SK-N-SH (cell line): ENCODE measurements around the gene RASGEF1C. TPM values are rescaled to one million over a fixed set of nuclear protein-coding genes. Genes with fewer than 3 reads are reported as not detected.

Experiments used
- CTCF ChIA-PET: fragments of 300-600, 350-600 bp; formaldehyde crosslinking; extraction: SDS; loops from one replicate; lab custom pipeline; 2021; lab: Yijun Ruan, JAX
- POLR2A ChIA-PET: fragments of 350-600 bp; sonication (Branson Sonifier 250); formaldehyde crosslinking; extraction: SDS; loops from one replicate; lab custom pipeline; 2020; ENCODE audit warnings: antibody characterized with exemption, inconsistent platforms; lab: Yijun Ruan, JAX
- DNase-seq: peaks from one replicate; pipeline ENCODE4 v3.0.0; 2012
- H2AFZ ChIP-seq: fragments of 200-600 bp; sonication (generic); 2 replicates; pipeline ENCODE4 v1.8.1; 2016; ENCODE audit warnings: antibody characterized with exemption, mild to moderate bottlenecking, low read depth
- H3F3A ChIP-seq: fragments of 200-600 bp; sonication (generic); replicated peaks from 2 replicates; pipeline ENCODE3; 2016; ENCODE audit warnings: antibody characterized with exemption, mild to moderate bottlenecking; ENCODE audit not compliant: insufficient read depth
- H3K27ac ChIP-seq, 2 experiments: fragments of 200-500 bp in 1 of 2; fragments of 200-600 bp in 1 of 2; sonication (Bioruptor generic) in 1 of 2; sonication (generic), shearing (Covaris generic) in 1 of 2; 2 replicates each; pipeline versions ENCODE4 v1.5.1 to v1.6.1; 2014 to 2016; ENCODE audit warnings: low read depth in 2 of 2, inconsistent platforms in 1 of 2, low read length in 1 of 2, mild to moderate bottlenecking in 1 of 2, mixed read lengths in 1 of 2
- H3K27me3 ChIP-seq: fragments of 200-600 bp; sonication (generic), shearing (Covaris generic); 2 replicates; pipeline ENCODE4 v1.6.1; 2016; ENCODE audit warnings: mixed run types; ENCODE audit not compliant: insufficient read depth
- H3K36me3 ChIP-seq, 2 experiments: fragments of 200-500 bp in 1 of 2; fragments of 200-600 bp in 1 of 2; sonication (Bioruptor generic) in 1 of 2; sonication (generic) in 1 of 2; replicated peaks in 1 of 2; 2 replicates each; pipeline versions ENCODE3 to v1.5.1; 2014 to 2016; ENCODE audit warnings: low read length in 1 of 2, mild to moderate bottlenecking in 1 of 2; ENCODE audit not compliant: insufficient read depth in 2 of 2, control insufficient read depth in 1 of 2
- H3K4me1 ChIP-seq, 2 experiments: fragments of 200-500 bp in 1 of 2; fragments of 200-600 bp in 1 of 2; sonication (Bioruptor generic) in 1 of 2; sonication (generic), shearing (Covaris generic) in 1 of 2; 2 replicates each; pipeline versions ENCODE4 v1.5.1 to v1.6.1; 2014 to 2016; ENCODE audit warnings: low read depth in 1 of 2, low read length in 1 of 2, mixed run types in 1 of 2; ENCODE audit not compliant: insufficient read depth in 2 of 2, control insufficient read depth in 1 of 2
- H3K4me2 ChIP-seq: fragments of 200-600 bp; sonication (generic), shearing (Covaris generic); 2 replicates; pipeline ENCODE4 v1.6.1; 2017; ENCODE audit warnings: mixed run types
- H3K4me3 ChIP-seq, 2 experiments: fragments of 200-500 bp in 1 of 2; fragments of 200-600 bp in 1 of 2; sonication (Bioruptor generic) in 1 of 2; sonication (generic), shearing (Covaris generic) in 1 of 2; 2 replicates each; pipeline versions ENCODE4 v1.5.1 to v1.8.1; 2014 to 2016; ENCODE audit warnings: low read depth in 2 of 2, inconsistent platforms in 1 of 2, low read length in 1 of 2, mild to moderate bottlenecking in 1 of 2, mixed read lengths in 1 of 2, moderate library complexity in 1 of 2
- H3K79me2 ChIP-seq: fragments of 200-600 bp; sonication (generic); 2 replicates; pipeline ENCODE4 v1.8.1; 2017; ENCODE audit warnings: mild to moderate bottlenecking; ENCODE audit not compliant: insufficient read depth
- H3K9ac ChIP-seq: fragments of 200-600 bp; sonication (generic); 2 replicates; pipeline ENCODE4 v1.6.1; 2017; ENCODE audit warnings: mixed run types
- H3K9me2 ChIP-seq: fragments of 200-600 bp; sonication (generic); 2 replicates; pipeline ENCODE4 v1.6.1; 2017; ENCODE audit warnings: mixed run types
- H3K9me3 ChIP-seq: fragments of 200-600 bp; sonication (generic); 2 replicates; pipeline ENCODE4 v1.6.1; 2017; ENCODE audit warnings: mixed run types, mild to moderate bottlenecking, moderate library complexity
- H4K20me1 ChIP-seq: fragments of 200-600 bp; sonication (generic); 2 replicates; pipeline ENCODE4 v1.6.1; 2017; ENCODE audit warnings: mild to moderate bottlenecking, mixed run types; ENCODE audit not compliant: insufficient read depth
- EP300 ChIP-seq, 2 experiments: IDR thresholded peaks; 2 replicates each; pipeline versions ENCODE4 v1.4.0 to v1.6.1; 2012; ENCODE audit warnings: borderline replicate concordance in 1 of 2, low read depth in 1 of 2, low read length in 1 of 2
- FOXJ3 ChIP-seq: sonication (generic); formaldehyde crosslinking; IDR thresholded peaks from 2 replicates; pipeline ENCODE4 v1.5.1; 2020; ENCODE audit warnings: mild to moderate bottlenecking, missing genetic modification reagents
- FOXM1 ChIP-seq: IDR thresholded peaks from 2 replicates; pipeline ENCODE4 v1.4.0; 2012; ENCODE audit warnings: low read depth, mild to moderate bottlenecking
- GATA2 ChIP-seq: sonication (generic); formaldehyde crosslinking; IDR thresholded peaks from 2 replicates; pipeline ENCODE4 v1.5.0; 2020; ENCODE audit warnings: mild to moderate bottlenecking, missing genetic modification reagents
- IRF3 ChIP-seq: fragments of 150-350 bp; IDR thresholded peaks from 2 replicates; pipeline ENCODE4 v1.6.1; 2016; ENCODE audit warnings: mild to moderate bottlenecking, low read depth, low read length
- JUND ChIP-seq: IDR thresholded peaks from 2 replicates; pipeline ENCODE4 v1.4.0; 2012
- MEF2A ChIP-seq: IDR thresholded peaks from 2 replicates; pipeline ENCODE4 v1.4.0; 2012; ENCODE audit warnings: low read depth, borderline replicate concordance
- NFIC ChIP-seq: IDR thresholded peaks from 2 replicates; pipeline ENCODE4 v1.4.0; 2012; ENCODE audit warnings: borderline replicate concordance
- PBX3 ChIP-seq: IDR thresholded peaks from 2 replicates; pipeline ENCODE4; 2012
- RCOR1 ChIP-seq: fragments of 150-350 bp; IDR thresholded peaks from 2 replicates; pipeline ENCODE4 v1.6.1; 2017; ENCODE audit warnings: antibody characterized with exemption, low read length
- RFX5 ChIP-seq: IDR thresholded peaks from 2 replicates; pipeline ENCODE4 v1.6.1; 2012; ENCODE audit warnings: mild to moderate bottlenecking, improper control_type of control experiment, low read length
- TCF12 ChIP-seq: IDR thresholded peaks from 2 replicates; pipeline ENCODE4 v1.4.0; 2012
- TEAD4 ChIP-seq: IDR thresholded peaks from 2 replicates; pipeline ENCODE4 v1.4.0; 2012; ENCODE audit warnings: mild to moderate bottlenecking, borderline replicate concordance; ENCODE audit not compliant: insufficient read depth
- USF1 ChIP-seq: IDR thresholded peaks from 2 replicates; pipeline ENCODE4 v1.4.0; 2012; ENCODE audit warnings: low read depth, borderline replicate concordance
- YY1 ChIP-seq: IDR thresholded peaks from 2 replicates; pipeline ENCODE4 v1.4.0; 2012; ENCODE audit warnings: low read depth, mild to moderate bottlenecking
- ZBTB33 ChIP-seq: IDR thresholded peaks from 2 replicates; pipeline ENCODE4 v1.4.0; 2012; ENCODE audit warnings: low read depth, borderline replicate concordance
- WGBS: methylation state at CpG from one replicate; pipeline ENCODE4 v1.1.6; 2017; ENCODE audit warnings: low lambda C conversion rate; 5-methylcytosine and 5-hydroxymethylcytosine counted together
- polyA plus RNA-seq, 3 experiments: library from polyadenylated mRNA; depleted of rRNA; stranded (reverse); fragments of >200 nt; gene quantifications; 2 replicates each; pipeline ENCODE4 v1.2.3, GENCODE V29; 2012
- TF ChIP-seq, protein P1 (sequence below): fragments of 200-600 bp; sonication (generic); IDR thresholded peaks from 2 replicates; pipeline ENCODE4 v1.6.1; 2017; ENCODE audit warnings: antibody characterized with exemption, mild to moderate bottlenecking, moderate library complexity

Gene RASGEF1C
- polyA plus RNA-seq, 1 of the 3 experiments (the other 2 are of a cell fraction): not detected

DNA sequence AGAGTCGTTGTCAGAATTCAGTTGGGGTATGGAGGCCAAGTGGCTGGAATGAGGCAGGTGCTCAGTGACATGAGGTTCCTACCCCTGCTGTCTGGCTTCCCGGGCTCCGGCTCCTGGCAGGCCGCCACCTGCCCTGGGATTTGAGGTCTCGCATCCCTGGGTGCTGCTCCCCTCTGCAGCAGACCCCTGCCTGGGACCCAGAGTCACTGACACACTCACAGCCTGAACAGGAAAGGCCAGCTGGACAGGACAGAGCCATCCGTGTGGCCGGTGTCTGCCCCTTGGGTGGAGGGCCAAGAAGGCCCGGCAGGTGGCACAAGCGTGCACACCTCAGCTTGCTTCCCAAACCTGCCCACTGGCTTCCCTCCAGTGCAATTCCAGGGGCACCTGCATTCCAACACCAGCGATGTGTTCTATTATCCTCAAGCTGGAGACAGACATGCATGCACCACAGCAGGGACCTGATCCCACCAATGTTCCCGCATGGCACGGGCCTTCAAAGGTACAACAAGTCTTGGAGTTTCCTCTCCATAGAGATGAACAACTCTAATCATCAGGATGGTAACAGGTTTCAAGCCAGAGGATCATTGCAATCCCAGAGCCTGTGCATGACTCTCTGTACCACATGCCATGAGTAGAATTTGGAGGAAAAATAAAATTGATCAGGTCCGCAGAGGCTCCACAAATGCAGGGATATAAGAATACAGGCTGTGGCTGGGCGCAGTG lies 91.8 kb downstream of the RASGEF1C start:
- CTCF ChIA-PET: interaction anchor here (0.9 to 1.7 kb wide), 5 partner anchors 10 to 211 kb away, joined by 3 to 7 read pairs (median 3); no protein-coding TSS in a partner anchor
- no peak overlapping the region for H3K4me2 ChIP-seq
- no peaks in the 10 kb centered on the region for H3K79me2 ChIP-seq
- H3K9me2 ChIP-seq: no peaks in the 10 kb centered on the region
- 60% methylated on average over 10 of the region's 14 CpGs for WGBS
- no peaks in the 10 kb centered on the region for H4K20me1 ChIP-seq
- no peak overlapping the region for H3K27ac ChIP-seq
- H3K36me3 ChIP-seq: no peaks in the 10 kb centered on the region
- no peaks in the 10 kb centered on the region; the same call in 1 of the 2 replicates for H3K27me3 ChIP-seq
- no peak overlapping the region for H3K9ac ChIP-seq
- no peak overlapping the region for H2AFZ ChIP-seq
- no peaks in the 10 kb centered on the region for H3K4me1 ChIP-seq
- no peak overlapping the region for H3K4me3 ChIP-seq
- POLR2A ChIA-PET: no interaction called here
- no peaks in the 10 kb centered on the region for H3F3A ChIP-seq
- DNase-seq: peak; percentile 45
- no peaks in the 10 kb centered on the region for H3K9me3 ChIP-seq
- no peak for TF ChIP-seq TCF12
- TF ChIP-seq FOXM1: no peak
- no peak for TF ChIP-seq TEAD4
- TF ChIP-seq, protein P1, sequence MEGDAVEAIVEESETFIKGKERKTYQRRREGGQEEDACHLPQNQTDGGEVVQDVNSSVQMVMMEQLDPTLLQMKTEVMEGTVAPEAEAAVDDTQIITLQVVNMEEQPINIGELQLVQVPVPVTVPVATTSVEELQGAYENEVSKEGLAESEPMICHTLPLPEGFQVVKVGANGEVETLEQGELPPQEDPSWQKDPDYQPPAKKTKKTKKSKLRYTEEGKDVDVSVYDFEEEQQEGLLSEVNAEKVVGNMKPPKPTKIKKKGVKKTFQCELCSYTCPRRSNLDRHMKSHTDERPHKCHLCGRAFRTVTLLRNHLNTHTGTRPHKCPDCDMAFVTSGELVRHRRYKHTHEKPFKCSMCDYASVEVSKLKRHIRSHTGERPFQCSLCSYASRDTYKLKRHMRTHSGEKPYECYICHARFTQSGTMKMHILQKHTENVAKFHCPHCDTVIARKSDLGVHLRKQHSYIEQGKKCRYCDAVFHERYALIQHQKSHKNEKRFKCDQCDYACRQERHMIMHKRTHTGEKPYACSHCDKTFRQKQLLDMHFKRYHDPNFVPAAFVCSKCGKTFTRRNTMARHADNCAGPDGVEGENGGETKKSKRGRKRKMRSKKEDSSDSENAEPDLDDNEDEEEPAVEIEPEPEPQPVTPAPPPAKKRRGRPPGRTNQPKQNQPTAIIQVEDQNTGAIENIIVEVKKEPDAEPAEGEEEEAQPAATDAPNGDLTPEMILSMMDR: peak; percentile 13; the same call in 1 of the 2 replicates
- TF ChIP-seq MEF2A: no peak

- no peaks in the 10 kb centered on the region for H3K27me3 ChIP-seq
- no peaks in the 10 kb centered on the region for H3K79me2 ChIP-seq
- no peaks in the 10 kb centered on the region for H3F3A ChIP-seq
- H3K36me3 ChIP-seq: no peaks in the 10 kb centered on the region
- DNase-seq: peak; percentile 37
- no peaks in the 10 kb centered on the region for H4K20me1 ChIP-seq
- WGBS: 81% methylated on average over 17 of the region's 31 CpGs
- H3K4me3 ChIP-seq: no peak overlapping the region
- no peaks in the 10 kb centered on the region for H3K4me1 ChIP-seq
- CTCF ChIA-PET: interaction anchor here (0.9 to 1.4 kb wide), 3 partner anchors 15 to 177 kb away, joined by 3 to 5 read pairs (median 3); no protein-coding TSS in a partner anchor
- H3K9me2 ChIP-seq: no peaks in the 10 kb centered on the region
- POLR2A ChIA-PET: no interaction called here
- no peak overlapping the region for H3K9ac ChIP-seq
- H3K4me2 ChIP-seq: no peak overlapping the region
- H2AFZ ChIP-seq: no peak overlapping the region
- no peaks in the 10 kb centered on the region for H3K9me3 ChIP-seq
- H3K27ac ChIP-seq: no peak overlapping the region
- TF ChIP-seq TEAD4 (no peak), ZBTB33 (no peak), YY1 (no peak), RFX5 (no peak), FOXJ3 (CRISPR knock-in tag) (no peak), USF1 (no peak), IRF3 (no peak), PBX3 (no peak), RCOR1 (no peak), EP300 (IDR thresholded peaks at IDR 0.05; ENCODE audit: borderline replicate concordance in 1 of 2, low read depth in 1 of 2, low read length in 1 of 2) (no peak), NFIC (no peak), JUND (no peak), GATA2 (CRISPR knock-in tag) (no peak)
Observed at GRCh38 chr5:180116077-180116999, 92.7 kb downstream of the RASGEF1C start.
